ENCODE measurements around the gene CREB3. TPM values are rescaled to one million over a fixed set of nuclear protein-coding genes. Genes with fewer than 3 reads are reported as not detected.

Gene CREB3
- total RNA-seq, 1 experiment from 2014 or later, result 54.1 TPM

- no peak overlapping the region for H3K4me3 Mint-ChIP-seq (ENCODE audit: unreplicated experiment)
- H3K4me3 ChIP-seq (ENCODE audit: low read depth, low read length), result no peak overlapping the region
- H3K4me1 Mint-ChIP-seq (ENCODE audit: low read depth, unreplicated experiment), result no peaks in the 10 kb centered on the region
- H3K36me3 Mint-ChIP-seq (ENCODE audit: insufficient read depth, unreplicated experiment), result peaks cover 77% of the 10 kb centered on the region
- no peak for DNase-seq
- H3K36me3 ChIP-seq (ENCODE audit: control insufficient read depth, insufficient read depth, low read length), result peaks cover 10% of the 10 kb centered on the region
- no peaks in the 10 kb centered on the region for H3K9me3 Mint-ChIP-seq (ENCODE audit: unreplicated experiment)
- H3K4me1 ChIP-seq, result peaks cover 23% of the 10 kb centered on the region
- POLR2A ChIA-PET, result interaction anchor here (0.7 kb wide), 1 partner anchor 59 kb away, joined by 4 read pairs; no protein-coding TSS in a partner anchor
- no peaks in the 10 kb centered on the region for H3K9me3 ChIP-seq
- H3K27me3 Mint-ChIP-seq (ENCODE audit: insufficient read depth, unreplicated experiment), result no peaks in the 10 kb centered on the region
- CTCF ChIA-PET, result no interaction called here
- H3K27me3 ChIP-seq (replicated peaks; ENCODE audit: control insufficient read depth, insufficient read depth, low read length), result no peaks in the 10 kb centered on the region
- TF ChIP-seq CTCF (IDR thresholded peaks at IDR 0.05; ENCODE audit: insufficient read depth in 1 of 2, low read depth in 1 of 2, low read length in 1 of 2, severe bottlenecking in 1 of 2, unreplicated experiment in 1 of 2), result no peak
- no TSS peak for BruUV-seq (replicated peaks)
- no peak overlapping the region for H3K27ac Mint-ChIP-seq (ENCODE audit: unreplicated experiment)
- intact Hi-C loops (cut with micrococcal nuclease; ENCODE audit: unreplicated experiment), result no loop called here
Measured at GRCh38 chr9:35723426-35723825, 9.0 kb upstream of the CREB3 start.

GRCh38 chr9:35723908-35724307 is 8.6 kb upstream of the CREB3 start:
- H3K4me1 Mint-ChIP-seq (ENCODE audit: low read depth, unreplicated experiment), result no peaks in the 10 kb centered on the region
- H3K4me3 ChIP-seq (ENCODE audit: low read depth, low read length), result no peak overlapping the region
- H3K27me3 Mint-ChIP-seq (ENCODE audit: insufficient read depth, unreplicated experiment), result no peaks in the 10 kb centered on the region
- no peaks in the 10 kb centered on the region for H3K9me3 ChIP-seq
- peaks cover 72% of the 10 kb centered on the region for H3K36me3 Mint-ChIP-seq (ENCODE audit: insufficient read depth, unreplicated experiment)
- no peak overlapping the region for H3K4me3 Mint-ChIP-seq (ENCODE audit: unreplicated experiment)
- BruUV-seq (replicated peaks), result no TSS peak
- POLR2A ChIA-PET, result no interaction called here
- CTCF ChIA-PET, result no interaction called here
- H3K4me1 ChIP-seq, result peaks cover 28% of the 10 kb centered on the region
- no peak for DNase-seq
- peaks cover 8% of the 10 kb centered on the region for H3K36me3 ChIP-seq (ENCODE audit: control insufficient read depth, insufficient read depth, low read length)
- H3K27ac Mint-ChIP-seq (ENCODE audit: unreplicated experiment), result no peak overlapping the region
- intact Hi-C loops (cut with micrococcal nuclease; ENCODE audit: unreplicated experiment), result no loop called here
- TF ChIP-seq CTCF (IDR thresholded peaks at IDR 0.05; ENCODE audit: insufficient read depth in 1 of 2, low read depth in 1 of 2, low read length in 1 of 2, severe bottlenecking in 1 of 2, unreplicated experiment in 1 of 2), result no peak
- no peaks in the 10 kb centered on the region for H3K27me3 ChIP-seq (replicated peaks; ENCODE audit: control insufficient read depth, insufficient read depth, low read length)
- H3K9me3 Mint-ChIP-seq (ENCODE audit: unreplicated experiment), result no peaks in the 10 kb centered on the region

- no peak for DNase-seq
- no peak overlapping the region for H3K4me3 ChIP-seq (ENCODE audit: low read depth, low read length)
- Mint-ChIP-seq H3K27ac (ENCODE audit: unreplicated experiment) (no peak overlapping the region), H3K9me3 (ENCODE audit: unreplicated experiment) (no peaks in the 10 kb centered on the region), H3K36me3 (ENCODE audit: insufficient read depth, unreplicated experiment) (peaks cover 63% of the 10 kb centered on the region), H3K4me3 (ENCODE audit: unreplicated experiment) (no peak overlapping the region), H3K27me3 (ENCODE audit: insufficient read depth, unreplicated experiment) (no peaks in the 10 kb centered on the region), H3K4me1 (ENCODE audit: low read depth, unreplicated experiment) (no peaks in the 10 kb centered on the region)
- no peaks in the 10 kb centered on the region for H3K9me3 ChIP-seq
- H3K4me1 ChIP-seq, result peaks cover 42% of the 10 kb centered on the region
- H3K36me3 ChIP-seq (ENCODE audit: control insufficient read depth, insufficient read depth, low read length), result peaks cover 7% of the 10 kb centered on the region
- TF ChIP-seq CTCF (IDR thresholded peaks at IDR 0.05; ENCODE audit: insufficient read depth in 1 of 2, low read depth in 1 of 2, low read length in 1 of 2, severe bottlenecking in 1 of 2, unreplicated experiment in 1 of 2), result no peak
- no TSS peak for BruUV-seq (replicated peaks)
- H3K27me3 ChIP-seq (replicated peaks; ENCODE audit: control insufficient read depth, insufficient read depth, low read length), result no peaks in the 10 kb centered on the region
- intact Hi-C loops (cut with micrococcal nuclease; ENCODE audit: unreplicated experiment), result no loop called here
- ChIA-PET CTCF (no interaction called here), POLR2A (interaction anchor here (1.3 kb wide), 1 partner anchor 35 kb away, joined by 3 read pairs; the partner anchor contains the start of gene TPM2)
Measured at GRCh38 chr9:35725362-35725761, 7.1 kb upstream of the CREB3 start.
